HL-60 (cell line): ENCODE data around the gene KCNJ12.
A peak's percentile ranks its signal among the peaks of the same experiment; 100 is the strongest.
"Not testable (repeated sequence)": the region's sequence is repeated elsewhere in the genome, so short reads cannot be mapped to it uniquely, and the experiment has no call there.

Source experiments
- DNase-seq, 2 experiments: peaks; one replicate each; pipeline ENCODE4 v3.0.0-alpha.2; 2010 to 2020; ENCODE audit warnings: low read depth in 1 of 2, low spot score in 1 of 2
- H3K27ac ChIP-seq: fragments of 250-450 bp; sonication (Bioruptor Pico); replicated peaks from 2 replicates; pipeline ENCODE4 v1.5.1; 2020; ENCODE audit warnings: mild to moderate bottlenecking, moderate library complexity
- H3K27me3 ChIP-seq: fragments of 250-450 bp; sonication (Bioruptor Pico); 2 replicates; pipeline ENCODE4 v1.5.1; 2021; ENCODE audit warnings: mild to moderate bottlenecking, moderate library complexity; ENCODE audit not compliant: insufficient read depth, poor library complexity, severe bottlenecking
- H3K4me3 ChIP-seq: replicated peaks from 2 replicates; pipeline ENCODE4 v1.5.1; 2011; ENCODE audit warnings: mild to moderate bottlenecking, control low read depth, low read length; ENCODE audit not compliant: insufficient read depth
- SPI1 ChIP-seq: IDR thresholded peaks from 2 replicates; pipeline ENCODE4 v1.6.1; 2012; ENCODE audit warnings: low read depth, mild to moderate bottlenecking, borderline replicate concordance

Gene KCNJ12

DNA sequence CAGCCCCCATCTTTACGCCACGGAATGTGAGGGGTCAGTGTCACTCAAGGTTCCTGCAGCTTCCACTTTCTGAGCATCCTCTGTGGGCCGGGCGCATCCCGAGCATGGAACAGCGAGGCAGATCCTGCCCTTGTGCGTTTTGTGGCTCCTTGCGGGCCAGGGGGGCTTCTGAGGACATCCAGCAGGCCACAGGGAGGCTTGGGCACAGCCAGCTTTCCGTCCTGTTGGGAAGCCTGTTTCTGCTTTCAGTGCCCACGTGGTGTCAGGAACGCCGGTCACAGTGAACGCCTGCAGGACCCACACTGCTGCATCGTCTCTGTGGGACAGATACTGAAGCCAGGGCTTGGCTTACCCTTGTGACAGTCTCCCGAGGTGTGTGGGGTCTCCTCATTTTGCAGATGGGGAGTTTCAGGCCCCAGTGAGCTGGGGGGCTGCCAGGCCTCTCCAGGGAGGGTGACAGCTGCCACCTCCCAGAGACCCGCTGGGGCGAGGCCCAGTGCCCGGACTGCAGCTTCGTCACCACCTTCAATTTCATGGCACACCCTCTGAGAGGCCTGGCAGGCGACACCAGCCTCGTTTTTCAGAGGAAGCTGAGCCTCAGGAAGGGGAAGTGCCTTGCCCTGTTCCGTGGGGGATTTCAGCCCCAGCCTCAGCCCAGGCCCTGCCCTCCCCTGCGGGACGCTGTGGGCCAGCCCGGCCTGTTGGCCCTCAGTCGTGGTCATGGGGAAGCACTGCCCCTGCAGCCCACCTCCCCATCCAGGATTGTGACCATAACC, 29.0 kb downstream of the KCNJ12 start:
- H3K27ac ChIP-seq, H3K4me3 ChIP-seq, H3K27me3 ChIP-seq: not testable (repeated sequence)
- peak in 1 of 2 experiments; percentile 44 for DNase-seq
- peak; percentile 65 for TF ChIP-seq SPI1

DNA sequence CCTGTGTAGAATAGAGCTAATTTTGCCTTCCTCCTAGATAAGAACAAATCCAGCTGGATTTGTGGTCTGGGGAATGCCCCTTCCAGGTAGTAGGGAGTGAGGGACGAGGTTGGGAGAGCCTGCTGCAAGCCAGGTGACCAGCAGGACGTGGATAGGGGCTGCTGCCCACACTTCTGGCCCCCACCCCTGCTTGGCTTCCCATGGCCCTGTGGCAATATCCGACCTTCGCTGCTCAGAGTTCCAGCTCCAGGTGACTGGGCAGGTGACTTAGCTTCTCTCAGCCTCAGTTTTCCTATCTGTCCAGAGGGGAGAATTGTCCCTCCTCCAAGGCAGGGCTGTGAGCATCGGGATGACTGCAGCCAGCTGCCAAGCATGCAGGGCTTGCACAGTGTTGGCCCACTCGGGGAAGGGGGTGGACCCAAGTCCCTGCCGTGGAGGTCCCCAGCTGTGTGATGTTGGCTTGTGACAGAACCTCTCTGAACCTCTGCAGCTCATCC, 29.8 kb downstream of the KCNJ12 start:
- not testable (repeated sequence) for H3K4me3 ChIP-seq, H3K27me3 ChIP-seq, DNase-seq, H3K27ac ChIP-seq

DNA sequence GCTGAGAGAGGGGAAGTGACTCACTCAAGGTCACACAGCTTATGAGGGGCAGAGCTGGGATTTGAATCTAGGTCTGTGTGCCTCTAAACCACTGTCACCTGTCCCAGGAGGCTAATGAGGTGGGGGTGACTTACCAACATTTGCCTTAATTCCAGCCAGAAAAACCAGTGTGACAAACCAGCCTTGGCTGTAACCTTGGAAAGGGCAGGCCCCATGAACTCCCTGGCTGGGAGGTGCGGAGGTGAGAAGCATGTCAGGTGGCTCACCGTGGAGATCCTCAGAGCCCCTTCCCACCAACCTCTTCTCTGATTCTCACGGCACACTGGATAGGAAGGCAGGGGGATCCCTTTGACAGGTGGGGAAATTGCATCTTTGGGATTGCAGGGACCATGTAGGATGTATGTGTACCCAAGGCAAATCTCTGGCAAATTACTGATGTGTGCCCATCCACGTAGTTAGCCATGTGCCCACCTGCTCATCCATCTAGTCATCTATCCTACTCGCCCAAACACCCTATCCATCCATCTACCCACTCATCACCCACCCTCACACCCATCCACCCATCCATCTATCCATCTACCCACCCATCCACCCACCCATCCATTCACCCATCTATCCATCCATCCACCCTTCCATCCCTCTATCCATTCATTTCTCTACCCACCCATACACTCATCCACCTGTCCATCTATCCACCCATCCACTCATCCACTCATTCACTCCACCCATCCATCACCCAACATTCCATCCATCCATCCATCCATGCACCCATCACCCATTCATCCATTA, 30.7 kb downstream of the KCNJ12 start:
- not testable (repeated sequence) for H3K4me3 ChIP-seq, DNase-seq, H3K27me3 ChIP-seq, H3K27ac ChIP-seq

DNA sequence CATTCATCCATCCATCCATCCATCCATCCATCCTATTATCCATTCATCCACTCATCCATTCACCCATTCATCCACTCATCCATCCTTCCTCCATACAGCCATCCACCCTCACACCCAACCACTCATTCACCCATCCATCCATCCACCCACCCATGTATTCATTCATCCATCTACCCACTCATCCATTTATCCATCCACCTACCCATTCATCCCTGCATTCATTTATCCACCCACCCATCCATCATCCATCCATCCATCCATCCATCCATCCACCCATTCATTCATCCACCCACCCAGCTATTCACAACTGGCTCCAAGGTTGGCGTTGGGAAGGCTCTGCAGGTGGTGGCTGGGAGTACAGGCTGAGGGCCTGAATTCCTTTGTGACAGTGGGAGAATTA, 31.6 kb downstream of the KCNJ12 start:
- H3K27ac ChIP-seq, H3K4me3 ChIP-seq, DNase-seq, H3K27me3 ChIP-seq: not testable (repeated sequence)

DNA sequence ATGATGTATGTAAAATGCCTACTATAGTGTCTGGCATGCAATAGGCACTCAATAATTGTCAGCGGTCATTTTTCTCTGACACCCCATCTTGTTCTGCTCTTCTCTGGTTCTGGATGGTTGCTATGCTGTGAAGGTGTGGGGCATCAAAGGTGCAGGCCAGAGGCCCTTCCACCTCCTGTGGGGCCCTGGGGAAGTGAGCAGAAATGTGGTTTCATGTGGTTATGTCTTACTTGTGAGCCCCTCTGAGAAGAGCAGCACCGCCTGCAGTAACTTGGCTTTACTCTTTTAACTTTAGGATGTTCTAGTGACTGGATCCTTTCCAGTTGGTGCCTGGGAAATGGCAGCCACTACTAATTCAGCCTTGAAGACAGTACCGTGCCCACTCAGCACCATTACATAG, 32.1 kb downstream of the KCNJ12 start:
- H3K27ac ChIP-seq, H3K4me3 ChIP-seq, H3K27me3 ChIP-seq, DNase-seq: not testable (repeated sequence)

DNA sequence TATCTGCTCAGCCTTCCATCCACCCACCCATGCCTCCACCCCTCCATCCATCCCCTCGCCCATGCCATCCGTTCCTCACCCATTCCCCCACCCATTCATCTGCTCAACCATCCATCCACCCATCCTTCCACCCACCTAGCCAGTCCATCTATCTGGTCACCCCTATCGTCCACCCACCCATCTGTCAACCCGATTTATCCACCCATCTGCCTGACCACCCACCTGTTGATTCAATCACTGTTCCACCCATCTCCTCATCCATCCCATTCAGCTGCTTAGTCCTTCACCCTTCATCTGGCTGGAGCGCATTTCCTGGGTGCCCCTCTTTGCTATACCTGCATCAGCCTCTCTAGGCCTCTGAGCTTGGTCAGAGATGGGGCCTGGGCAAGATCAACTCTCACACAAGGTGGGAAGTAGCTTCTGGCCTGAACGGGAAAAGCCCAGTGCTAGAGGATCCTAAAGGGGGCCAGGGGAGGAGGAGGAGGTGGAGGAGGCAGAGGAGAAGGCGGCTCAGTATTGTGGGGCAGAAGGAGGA, 32.7 kb downstream of the KCNJ12 start:
- H3K27me3 ChIP-seq, DNase-seq, H3K4me3 ChIP-seq, H3K27ac ChIP-seq: not testable (repeated sequence)

DNA sequence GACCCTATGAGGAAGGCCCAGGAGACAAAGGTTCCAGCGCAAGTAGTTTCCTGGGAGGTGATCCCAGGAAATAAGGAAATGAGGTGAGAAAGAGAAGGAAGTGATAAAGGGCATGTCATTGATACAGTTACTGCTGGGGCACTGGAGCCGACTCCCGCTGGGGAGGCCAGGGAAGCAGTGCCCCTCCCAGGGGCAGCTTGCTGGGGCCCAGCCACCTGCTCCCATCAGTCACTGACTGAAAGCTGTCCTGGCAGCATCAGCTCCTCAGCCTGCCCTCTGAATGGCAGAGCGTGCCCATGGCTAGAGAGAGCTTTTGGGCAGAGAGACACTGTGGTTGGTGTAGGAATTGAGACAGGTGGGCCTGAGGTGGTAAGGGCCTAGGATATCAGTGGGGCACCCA, 33.2 kb downstream of the KCNJ12 start:
- not testable (repeated sequence) for H3K4me3 ChIP-seq, DNase-seq, H3K27ac ChIP-seq, H3K27me3 ChIP-seq

DNA sequence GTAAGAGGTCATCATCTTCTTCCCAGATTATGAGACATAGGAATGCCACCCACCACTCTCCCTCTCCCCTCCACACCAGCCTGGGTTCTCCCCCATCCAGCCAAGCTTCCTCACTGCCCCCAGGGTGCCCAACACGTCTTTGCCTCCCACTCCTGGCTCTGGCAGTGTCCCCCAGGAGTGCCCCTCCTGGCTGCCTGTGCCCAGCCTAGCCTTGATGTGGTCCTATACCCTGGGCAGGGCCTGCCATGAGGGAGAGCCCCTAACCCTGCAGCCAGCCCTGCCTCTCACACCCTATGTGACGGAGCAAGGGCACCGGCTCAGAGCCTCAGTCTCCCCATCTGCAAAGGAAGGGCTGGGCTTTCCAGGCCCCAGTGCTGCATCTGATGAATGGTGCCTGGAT, 33.8 kb downstream of the KCNJ12 start:
- DNase-seq, H3K27me3 ChIP-seq, H3K27ac ChIP-seq, H3K4me3 ChIP-seq: not testable (repeated sequence)

DNA sequence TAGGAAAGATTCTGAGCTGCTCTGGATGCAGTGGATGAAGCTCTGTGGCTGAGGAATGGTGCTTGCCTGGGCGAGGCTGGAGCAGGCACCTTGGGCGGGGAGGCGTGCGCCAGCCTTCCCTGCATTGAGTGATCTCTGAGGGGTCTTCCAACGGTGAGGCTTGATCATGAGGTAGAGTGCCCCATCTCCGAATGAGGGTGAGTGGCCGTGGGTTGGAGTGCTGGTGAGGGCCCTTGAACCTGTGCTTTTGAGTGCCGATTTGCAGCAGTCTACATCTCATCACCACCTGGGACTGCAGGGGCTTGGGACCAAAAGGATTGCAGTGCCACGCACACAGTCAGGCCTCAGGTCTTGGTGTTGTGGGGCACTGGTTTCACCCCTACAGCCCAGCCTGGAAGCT, 34.2 kb downstream of the KCNJ12 start:
- H3K4me3 ChIP-seq, H3K27ac ChIP-seq, DNase-seq, H3K27me3 ChIP-seq: not testable (repeated sequence)

DNA sequence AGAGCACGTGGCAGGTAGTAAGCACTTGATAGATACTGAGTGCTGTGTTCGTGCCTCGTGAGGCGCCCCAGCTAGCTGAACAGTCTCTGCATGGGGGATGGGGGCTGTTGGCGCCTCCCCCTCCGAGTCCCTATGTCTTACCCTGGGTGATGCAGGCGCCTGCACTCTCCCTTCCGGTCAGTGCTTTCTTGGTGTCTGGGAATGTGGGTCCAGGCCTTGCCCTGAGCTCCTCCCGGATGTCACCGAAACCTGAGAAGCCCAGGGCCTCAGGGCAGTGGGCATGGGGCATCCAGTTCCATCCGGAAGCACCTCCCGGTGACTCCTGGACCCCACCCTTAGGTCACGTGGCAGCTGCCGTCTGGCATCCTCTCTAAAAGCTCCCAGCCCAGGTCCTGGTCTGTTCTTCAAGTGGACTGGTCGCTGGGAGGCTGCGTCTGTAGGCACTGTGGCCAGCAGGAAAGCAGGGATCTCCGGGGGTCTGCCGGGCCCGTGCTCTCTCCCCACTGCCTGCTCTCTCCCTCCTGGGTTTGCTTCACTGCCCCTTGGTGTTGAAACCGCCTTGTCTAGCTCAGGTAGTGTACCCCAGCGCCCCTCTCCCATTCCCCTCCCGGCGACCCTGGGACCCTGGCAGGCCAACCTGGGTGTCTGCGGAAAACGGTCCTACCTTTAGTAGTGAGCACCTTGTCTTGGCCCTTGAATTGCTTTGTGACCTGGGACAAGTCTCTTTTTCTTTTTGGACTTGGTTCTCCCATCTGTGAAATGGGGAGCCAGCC, 34.9 kb downstream of the KCNJ12 start:
- not testable (repeated sequence) for H3K27ac ChIP-seq, H3K27me3 ChIP-seq, H3K4me3 ChIP-seq, DNase-seq

DNA sequence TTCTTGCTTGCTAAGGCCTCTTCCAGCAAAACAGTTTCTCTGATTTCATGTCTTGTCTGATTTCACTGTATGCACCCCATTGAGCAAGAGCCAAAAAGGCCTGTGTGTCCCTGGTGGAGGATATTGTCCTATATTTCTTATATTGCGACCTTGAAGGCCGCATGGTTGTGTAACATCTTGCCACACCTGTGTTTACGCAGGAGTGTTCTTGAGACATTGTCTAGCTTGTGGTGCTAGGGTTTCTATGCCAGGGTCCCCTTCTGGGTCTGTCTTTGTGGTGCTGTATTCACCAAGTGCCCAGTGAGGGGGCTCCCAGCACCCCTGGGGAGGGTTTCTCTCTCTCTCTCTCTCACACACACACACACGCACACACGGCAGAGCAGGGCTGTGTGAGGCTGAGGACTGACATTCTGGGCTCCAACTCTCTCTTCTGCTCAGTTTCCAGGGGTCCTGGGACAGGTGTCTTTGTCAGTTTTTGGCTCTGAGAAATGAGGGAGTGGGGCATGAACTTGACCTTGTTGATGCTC, 35.6 kb downstream of the KCNJ12 start:
- not testable (repeated sequence) for DNase-seq, H3K4me3 ChIP-seq, H3K27me3 ChIP-seq, H3K27ac ChIP-seq

DNA sequence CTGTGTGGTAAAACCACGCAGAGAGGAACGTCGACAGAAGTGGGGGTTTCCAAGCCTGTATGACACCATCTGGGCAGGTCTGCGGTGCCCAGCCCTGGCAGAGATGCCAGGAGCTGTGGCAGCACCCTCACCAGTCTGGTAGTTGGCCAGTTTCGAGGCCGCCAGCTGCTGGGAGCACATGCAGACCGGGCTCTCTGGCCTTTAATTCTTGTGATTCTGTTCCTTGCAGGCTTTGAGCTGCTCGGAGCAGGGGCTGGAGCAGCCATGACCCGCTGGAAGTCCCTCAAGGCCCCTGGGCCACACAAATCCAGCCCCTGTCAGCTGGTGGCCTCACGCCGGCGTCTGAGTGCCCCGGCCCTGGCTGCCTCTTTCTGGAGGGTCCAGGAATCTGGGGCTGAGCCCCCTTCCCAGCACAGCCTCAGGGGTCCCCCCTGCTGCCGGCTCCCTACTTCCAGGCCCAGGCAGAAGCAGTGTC, 36.1 kb downstream of the KCNJ12 start:
- DNase-seq, H3K4me3 ChIP-seq, H3K27me3 ChIP-seq, H3K27ac ChIP-seq: not testable (repeated sequence)

DNA sequence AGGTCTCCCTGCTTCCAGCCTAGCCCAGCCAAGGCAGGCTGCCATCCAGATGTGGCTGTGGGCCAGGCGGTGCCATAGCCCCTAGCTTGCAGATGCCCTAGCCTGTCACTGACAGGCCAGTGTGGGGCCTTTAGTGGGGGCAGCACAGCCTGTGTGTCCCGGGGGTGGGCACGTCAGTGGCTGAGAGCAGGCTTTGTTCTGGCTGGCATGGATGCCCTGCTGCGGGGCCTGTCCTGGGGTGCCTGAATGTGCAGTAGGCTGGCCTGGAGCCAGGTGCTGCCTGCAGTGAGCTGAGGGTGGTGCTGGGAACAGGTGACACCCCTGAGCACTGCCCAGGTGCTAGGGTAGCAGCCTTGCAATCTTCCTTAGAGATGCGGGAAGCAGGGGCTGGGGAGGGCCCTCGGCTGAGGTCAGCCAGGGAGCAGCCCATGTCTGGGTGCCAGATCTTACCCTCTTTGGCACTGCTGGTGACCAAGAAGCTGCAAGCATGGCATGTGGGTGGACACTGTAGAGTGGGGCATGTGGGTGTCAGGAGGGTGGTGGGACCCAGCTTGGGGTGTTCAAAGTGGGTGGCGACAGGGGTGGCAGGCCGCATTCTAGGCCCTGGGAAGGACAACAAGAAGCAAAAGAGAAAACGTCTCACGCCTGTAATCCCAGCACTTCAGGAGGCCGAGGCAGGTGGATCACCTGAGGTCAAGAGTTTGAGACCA, 37.6 kb downstream of the KCNJ12 start:
- not testable (repeated sequence) for DNase-seq, H3K27me3 ChIP-seq, H3K4me3 ChIP-seq, H3K27ac ChIP-seq
